CD4-positive, CD25-positive, alpha-beta regulatory T cell (primary cell): Measurements from ENCODE around the gene CEP57L1. TPM values are rescaled to one million over a fixed set of nuclear protein-coding genes. Genes with fewer than 3 reads are reported as not detected.

ENCODE experiments used
- ATAC-seq, 2 donors: fragments of 150-1000 bp; cut with Tn5 transposase; one replicate each; pipeline ENCODE4 v1.10.0; 2021; ENCODE audit warnings: low read depth in 2 of 2, moderate number of reproducible peaks in 2 of 2, moderate library complexity in 1 of 2
- DNase-seq, 3 donors: peaks; one replicate each; pipeline versions ENCODE4 v3.0.0 to v3.0.0-alpha.2; 2012 to 2022; ENCODE audit warnings: mixed read lengths in 1 of 3
- H3K27ac ChIP-seq: one replicate; pipeline ENCODE4 v1.7.0; 2013; ENCODE audit warnings: mild to moderate bottlenecking, low read length; ENCODE audit not compliant: insufficient read depth, poor library complexity, severe bottlenecking
- H3K27me3 ChIP-seq: one replicate; pipeline ENCODE4 v1.7.0; 2013; ENCODE audit warnings: low read length; ENCODE audit not compliant: control insufficient read depth, insufficient read depth
- H3K36me3 ChIP-seq: one replicate; pipeline ENCODE4 v1.7.0; 2013; ENCODE audit warnings: mild to moderate bottlenecking, low read length, moderate library complexity; ENCODE audit not compliant: control insufficient read depth, insufficient read depth
- H3K4me1 ChIP-seq: 2 replicates; pipeline ENCODE4 v1.7.0; 2013; ENCODE audit warnings: mild to moderate bottlenecking, low read length; ENCODE audit not compliant: insufficient read depth, control insufficient read depth, poor library complexity, severe bottlenecking
- H3K4me3 ChIP-seq: one replicate; pipeline ENCODE4 v1.7.0; 2013; ENCODE audit warnings: low read depth, mild to moderate bottlenecking, low read length, moderate library complexity
- H3K9me3 ChIP-seq, 2 experiments: 1 replicate in 1 of 2; 2 replicates in 1 of 2; pipeline ENCODE4 v1.7.0; 2013; ENCODE audit warnings: low read length in 2 of 2, mild to moderate bottlenecking in 1 of 2, moderate library complexity in 1 of 2; ENCODE audit not compliant: control insufficient read depth in 2 of 2
- H3K27ac Mint-ChIP-seq, 3 donors: one replicate each; pipeline ENCODE4 v1.8.0; 2020 to 2022; ENCODE audit warnings: mild to moderate bottlenecking in 3 of 3, mixed read lengths in 3 of 3, moderate library complexity in 2 of 3
- H3K27me3 Mint-ChIP-seq: one replicate; pipeline ENCODE4 v1.8.0; 2022; ENCODE audit warnings: mild to moderate bottlenecking, mixed read lengths
- H3K36me3 Mint-ChIP-seq: one replicate; pipeline ENCODE4 v1.8.0; 2020; ENCODE audit warnings: mixed read lengths
- H3K4me1 Mint-ChIP-seq, 4 donors: one replicate each; pipeline ENCODE4 v1.8.0; 2020 to 2022; ENCODE audit warnings: mixed read lengths in 4 of 4, mild to moderate bottlenecking in 1 of 4
- H3K4me3 Mint-ChIP-seq, 4 donors: one replicate each; pipeline ENCODE4 v1.8.0; 2020 to 2022; ENCODE audit warnings: mild to moderate bottlenecking in 4 of 4, mixed read lengths in 4 of 4, moderate library complexity in 3 of 4
- H3K9me3 Mint-ChIP-seq, 7 donors: one replicate each; pipeline ENCODE4 v1.8.0; 2020 to 2022; ENCODE audit warnings: mixed read lengths in 7 of 7, mild to moderate bottlenecking in 3 of 7, moderate library complexity in 2 of 7
- polyA plus RNA-seq, 4 donors: library from polyadenylated mRNA; unstranded; fragments of 300-500 nt; fragmentation: Illumina TruSeq; gene quantifications; one replicate each; pipeline ENCODE4 v1.2.3, GENCODE V29; 2021
- total RNA-seq: library from RNA; stranded (reverse); gene quantifications from one replicate; pipeline ENCODE4 v1.2.3, GENCODE V29; 2022

The CEP57L1 gene
- total and polyA plus RNA-seq, 5 donors from 2014 or later = 6.6 to 12.4 (median 7.2) TPM

DNA sequence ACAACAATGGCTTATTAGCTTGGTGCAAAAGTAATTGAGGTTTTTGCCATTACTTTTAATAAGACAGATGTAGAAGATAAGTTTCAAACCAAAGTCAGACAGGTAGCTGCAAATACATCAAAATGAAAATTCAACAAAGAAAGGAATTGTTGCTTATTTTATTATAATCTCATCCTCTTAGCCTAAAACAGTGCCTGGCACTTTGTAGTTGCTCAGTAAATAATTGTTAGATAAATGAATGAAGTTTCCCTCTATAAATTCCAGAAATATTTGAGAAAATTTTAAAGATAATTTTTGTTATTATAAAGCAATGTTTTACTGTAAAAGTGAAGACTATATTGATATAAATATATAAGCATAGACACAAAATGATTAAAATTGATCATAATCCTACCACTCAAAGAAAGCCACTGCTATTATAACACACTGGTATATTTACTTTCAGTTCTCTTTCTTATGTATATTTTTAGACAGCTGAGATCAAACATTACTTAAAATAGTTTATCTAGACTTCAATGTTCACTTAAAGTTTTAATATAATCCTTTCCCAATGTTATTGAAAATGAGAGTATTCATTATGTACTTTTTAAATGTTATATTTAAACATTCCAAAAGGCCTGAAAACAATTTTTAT lies 43.2 kb upstream of the CEP57L1 start:
- peaks cover 7% of the 10 kb centered on the region for H3K4me1 ChIP-seq
- H3K36me3 Mint-ChIP-seq = peaks cover 5% of the 10 kb centered on the region
- no peak for ATAC-seq
- no peak overlapping the region for H3K4me3 Mint-ChIP-seq
- no peak overlapping the region for H3K27ac ChIP-seq
- H3K27me3 ChIP-seq = no peaks in the 10 kb centered on the region
- no peak overlapping the region for H3K4me3 ChIP-seq
- H3K36me3 ChIP-seq = no peaks in the 10 kb centered on the region
- DNase-seq = no peak
- H3K27me3 Mint-ChIP-seq = peaks cover 4% of the 10 kb centered on the region
- H3K4me1 Mint-ChIP-seq = peaks cover 20 to 52% (median 31%) of the 10 kb centered on the region in 4 donors
- no peaks in the 10 kb centered on the region for H3K9me3 ChIP-seq
- H3K9me3 Mint-ChIP-seq = peaks cover 0 to 4% (median 0%) of the 10 kb centered on the region in 7 donors
- H3K27ac Mint-ChIP-seq = no peak overlapping the region

DNA sequence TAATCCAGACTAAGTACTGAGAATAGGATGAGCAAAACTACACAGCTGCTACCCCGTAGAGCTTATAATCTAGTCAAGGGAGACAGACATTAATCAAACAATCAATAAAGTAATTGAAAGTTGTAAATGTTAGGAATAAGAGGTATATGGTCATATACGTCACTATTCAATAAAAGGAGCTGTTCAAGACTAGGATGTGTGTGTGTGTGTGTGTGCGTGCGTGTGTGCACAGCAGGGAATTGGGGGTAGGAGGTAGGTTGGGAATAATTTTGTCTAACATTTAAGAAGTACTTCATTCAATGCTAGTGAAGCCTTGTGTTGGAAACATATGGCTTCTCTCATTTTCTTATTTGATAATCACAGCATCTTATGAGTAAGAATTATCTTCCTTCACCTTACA lies 42.5 kb upstream of the CEP57L1 start:
- H3K4me3 ChIP-seq = no peak overlapping the region
- no peaks in the 10 kb centered on the region for H3K36me3 ChIP-seq
- H3K4me1 Mint-ChIP-seq = peaks cover 20 to 56% (median 31%) of the 10 kb centered on the region in 4 donors
- peaks cover 0 to 4% (median 0%) of the 10 kb centered on the region in 7 donors for H3K9me3 Mint-ChIP-seq
- H3K27ac Mint-ChIP-seq = peak overlapping the region in 2 of 3 donors; percentile 5 to 35
- H3K36me3 Mint-ChIP-seq = peaks cover 5% of the 10 kb centered on the region
- no peaks in the 10 kb centered on the region for H3K9me3 ChIP-seq
- DNase-seq (no peak), ATAC-seq (no peak)
- no peaks in the 10 kb centered on the region for H3K27me3 ChIP-seq
- H3K27ac ChIP-seq = no peak overlapping the region
- H3K4me1 ChIP-seq = peaks cover 7% of the 10 kb centered on the region
- H3K27me3 Mint-ChIP-seq = peaks cover 4% of the 10 kb centered on the region
- H3K4me3 Mint-ChIP-seq = no peak overlapping the region

DNA sequence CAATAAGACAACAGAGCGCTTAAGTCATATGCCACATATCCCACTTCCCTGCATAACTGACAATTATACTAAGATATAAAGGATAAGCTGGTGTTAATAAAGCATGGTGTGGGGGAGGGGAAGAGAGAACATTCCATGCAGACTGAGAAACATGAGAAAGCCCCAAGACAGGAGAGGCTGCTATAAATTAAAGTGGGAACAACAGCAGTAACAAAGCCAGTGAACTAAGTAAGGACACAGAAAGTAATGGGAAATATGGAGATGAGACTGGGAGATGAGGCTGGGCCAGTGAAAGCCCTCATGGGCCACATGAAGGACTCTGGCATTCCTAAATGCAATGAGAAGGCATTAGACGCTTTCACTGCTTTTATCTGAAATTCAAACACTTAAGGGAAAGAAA lies 42.0 kb upstream of the CEP57L1 start:
- Histone ChIP-seq H3K27ac (no peak overlapping the region), H3K36me3 (no peaks in the 10 kb centered on the region), H3K9me3 (no peaks in the 10 kb centered on the region), H3K27me3 (no peaks in the 10 kb centered on the region), H3K4me3 (no peak overlapping the region), H3K4me1 (peaks cover 7% of the 10 kb centered on the region)
- Mint-ChIP-seq H3K27me3 (peaks cover 4% of the 10 kb centered on the region), H3K4me3 (peak overlapping the region in 1 of 4 donors; percentile 43), H3K9me3 (peaks cover 0 to 4% (median 0%) of the 10 kb centered on the region in 7 donors), H3K36me3 (peaks cover 5% of the 10 kb centered on the region), H3K4me1 (peaks cover 20 to 53% (median 30%) of the 10 kb centered on the region in 4 donors), H3K27ac (peak overlapping the region in 1 of 3 donors; percentile 5)
- DNase-seq = no peak
- no peak for ATAC-seq

DNA sequence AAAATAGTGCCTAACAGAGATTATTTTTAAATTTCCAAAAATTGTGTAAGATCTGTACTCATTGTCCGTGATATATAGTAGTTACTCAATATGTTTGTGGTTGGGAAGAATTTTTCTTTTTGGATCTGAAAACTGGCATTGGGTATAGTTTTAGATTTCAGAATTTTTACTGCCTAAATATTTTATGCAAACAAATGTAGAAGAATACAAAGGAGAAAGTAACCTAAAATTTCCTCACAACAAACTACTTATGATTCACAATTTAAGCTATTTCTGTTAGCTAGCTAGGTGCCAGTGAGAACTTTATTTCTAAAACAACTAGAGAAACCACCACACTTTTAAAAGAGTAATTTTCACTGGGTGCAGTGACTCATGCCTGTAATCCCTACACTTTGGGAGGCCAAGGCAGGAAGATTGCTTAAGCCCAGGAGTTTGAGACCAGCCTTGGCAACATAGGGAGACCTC lies 39.5 kb upstream of the CEP57L1 start:
- Histone ChIP-seq H3K4me1 (peaks cover 18% of the 10 kb centered on the region), H3K9me3 (no peaks in the 10 kb centered on the region), H3K36me3 (no peaks in the 10 kb centered on the region), H3K4me3 (no peak overlapping the region), H3K27me3 (no peaks in the 10 kb centered on the region), H3K27ac (no peak overlapping the region)
- ATAC-seq (no peak), DNase-seq (no peak)
- H3K27me3 Mint-ChIP-seq = no peaks in the 10 kb centered on the region
- H3K4me3 Mint-ChIP-seq = no peak overlapping the region
- no peaks in the 10 kb centered on the region for H3K36me3 Mint-ChIP-seq
- H3K27ac Mint-ChIP-seq = no peak overlapping the region
- peaks cover 25 to 55% (median 27%) of the 10 kb centered on the region in 4 donors for H3K4me1 Mint-ChIP-seq
- H3K9me3 Mint-ChIP-seq = peaks cover 0 to 1% (median 0%) of the 10 kb centered on the region in 7 donors

DNA sequence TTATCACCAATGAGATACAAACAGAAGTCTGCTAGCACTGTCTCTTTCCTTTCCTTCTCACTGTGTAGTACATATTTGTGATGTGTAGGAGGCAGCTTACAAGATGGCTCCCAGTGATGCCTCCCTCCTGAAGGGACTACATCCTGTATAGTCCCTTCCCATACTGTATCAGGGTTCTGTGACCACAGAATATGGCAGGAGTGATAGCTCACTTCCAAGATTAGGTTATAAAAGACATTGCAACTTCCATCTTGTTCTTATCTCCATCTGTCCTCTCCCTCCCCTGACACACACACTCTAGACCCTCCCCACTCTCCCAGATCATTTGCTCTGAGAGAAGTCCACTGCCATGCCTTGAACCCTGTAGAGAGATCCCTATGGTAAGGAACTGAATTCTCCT lies 38.6 kb upstream of the CEP57L1 start:
- no peaks in the 10 kb centered on the region for H3K27me3 Mint-ChIP-seq

DNA sequence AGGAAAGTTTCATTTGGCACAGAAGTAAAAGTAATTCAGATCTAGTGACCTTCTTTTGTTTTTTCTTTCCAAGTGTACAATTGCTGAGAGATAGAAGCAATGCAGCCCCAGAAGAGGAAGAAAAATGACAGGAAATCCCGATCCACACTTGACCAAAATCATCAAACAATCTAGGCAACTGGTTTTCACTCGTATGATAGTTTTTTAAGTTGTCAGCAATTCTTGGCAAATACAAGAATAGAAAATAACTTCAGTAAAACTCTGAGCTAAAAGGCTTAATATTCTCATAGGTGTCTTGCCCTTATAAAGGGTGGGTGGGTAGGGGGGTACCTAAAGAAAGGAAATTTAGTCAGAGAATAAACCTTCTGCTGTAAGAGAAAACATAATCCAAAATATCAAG lies 36.7 kb upstream of the CEP57L1 start:
- Mint-ChIP-seq H3K4me3 (no peak overlapping the region), H3K9me3 (peaks cover 0 to 1% (median 0%) of the 10 kb centered on the region in 7 donors), H3K27ac (peak overlapping the region in 1 of 3 donors; percentile 61), H3K36me3 (no peaks in the 10 kb centered on the region), H3K27me3 (no peaks in the 10 kb centered on the region), H3K4me1 (peaks cover 17 to 55% (median 27%) of the 10 kb centered on the region in 4 donors)
- Histone ChIP-seq H3K9me3 (no peaks in the 10 kb centered on the region), H3K4me3 (no peak overlapping the region), H3K36me3 (no peaks in the 10 kb centered on the region), H3K27ac (no peak overlapping the region), H3K27me3 (no peaks in the 10 kb centered on the region), H3K4me1 (peaks cover 18% of the 10 kb centered on the region)
- ATAC-seq (no peak), DNase-seq (no peak)

More for the DNA sequence above, 38.6 kb upstream of the CEP57L1 start:
- H3K4me1 Mint-ChIP-seq = peaks cover 22 to 53% (median 24%) of the 10 kb centered on the region in 4 donors
- Histone ChIP-seq H3K27me3 (no peaks in the 10 kb centered on the region), H3K4me3 (no peak overlapping the region), H3K36me3 (no peaks in the 10 kb centered on the region), H3K27ac (no peak overlapping the region), H3K4me1 (peaks cover 18% of the 10 kb centered on the region), H3K9me3 (no peaks in the 10 kb centered on the region)
- ATAC-seq (no peak), DNase-seq (no peak)
- peaks cover 0 to 1% (median 0%) of the 10 kb centered on the region in 7 donors for H3K9me3 Mint-ChIP-seq
- H3K4me3 Mint-ChIP-seq = peak overlapping the region in 1 of 4 donors; percentile 7
- H3K36me3 Mint-ChIP-seq = no peaks in the 10 kb centered on the region
- peak overlapping the region in 1 of 3 donors; percentile 71 for H3K27ac Mint-ChIP-seq

DNA sequence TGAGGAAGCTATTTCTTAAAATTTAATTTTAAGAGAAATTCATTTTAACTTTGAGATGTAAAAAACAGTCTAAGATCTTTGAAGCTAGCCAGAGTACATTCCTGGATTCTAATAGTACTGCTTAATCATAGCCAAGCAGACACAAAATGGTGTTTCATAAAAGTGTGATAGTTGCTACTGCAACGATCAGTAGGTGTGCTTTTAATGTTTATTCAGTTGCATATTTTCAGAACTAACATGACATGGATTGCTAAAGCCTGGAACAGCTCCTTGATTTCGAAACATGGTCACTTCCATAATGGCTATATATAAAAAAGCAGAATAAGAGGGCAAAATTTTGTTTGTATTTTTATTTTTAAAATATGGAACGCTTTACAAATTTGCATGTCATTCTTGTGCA lies 36.2 kb upstream of the CEP57L1 start:
- no peak overlapping the region for H3K4me3 Mint-ChIP-seq
- no peaks in the 10 kb centered on the region for H3K27me3 Mint-ChIP-seq
- ATAC-seq = no peak
- DNase-seq = no peak
- peaks cover 0 to 1% (median 0%) of the 10 kb centered on the region in 7 donors for H3K9me3 Mint-ChIP-seq
- peak overlapping the region in 2 of 3 donors; percentile 57 to 61 for H3K27ac Mint-ChIP-seq
- Histone ChIP-seq H3K36me3 (no peaks in the 10 kb centered on the region), H3K27ac (peak overlapping the region; percentile 69), H3K9me3 (no peaks in the 10 kb centered on the region), H3K27me3 (no peaks in the 10 kb centered on the region), H3K4me1 (peaks cover 18% of the 10 kb centered on the region), H3K4me3 (peak overlapping the region; percentile 38)
- H3K4me1 Mint-ChIP-seq = peaks cover 17 to 58% (median 27%) of the 10 kb centered on the region in 4 donors
- H3K36me3 Mint-ChIP-seq = no peaks in the 10 kb centered on the region
